Stomach (tissue), 9 donors: ENCODE measurements around the gene NUMA1. TPM values are rescaled to one million over a fixed set of nuclear protein-coding genes. Genes with fewer than 3 reads are reported as not detected.

ENCODE experiments used
- DNase-seq, 2 donors: peaks; one replicate each; pipeline versions ENCODE4 v3.0.0 to v3.0.0-alpha.2; 2013 to 2019
- H3K27ac ChIP-seq, 5 donors: fragments of 200-600 bp in 4 of 5; sonication (generic) in 4 of 5; one replicate each; pipeline ENCODE4 v1.5.1; 2013 to 2019; ENCODE audit warnings: mild to moderate bottlenecking in 1 of 5, moderate library complexity in 1 of 5
- H3K27me3 ChIP-seq, 3 donors: fragments of 200-600 bp; sonication (generic); one replicate each; pipeline ENCODE4 v1.5.1; 2017 to 2019; ENCODE audit warnings: mixed run types in 1 of 3
- H3K36me3 ChIP-seq, 4 donors: fragments of 200-600 bp; sonication (generic); 1 replicate in 3 of 4; 2 replicates in 1 of 4; pipeline ENCODE4 v1.5.1; 2016 to 2019
- H3K4me1 ChIP-seq, 4 donors: fragments of 200-600 bp; sonication (generic); one replicate each; pipeline ENCODE4 v1.5.1; 2016 to 2019
- H3K4me3 ChIP-seq, 4 donors: fragments of 200-600 bp; sonication (generic) in 3 of 4; one replicate each; pipeline ENCODE4 v1.5.1; 2016 to 2019; ENCODE audit warnings: mild to moderate bottlenecking in 1 of 4
- H3K9me3 ChIP-seq, 4 donors: fragments of 200-600 bp; sonication (generic); one replicate each; pipeline ENCODE4 v1.5.1; 2016 to 2019
- EP300 ChIP-seq: sonication (generic); formaldehyde crosslinking; IDR thresholded peaks from one replicate; pipeline ENCODE4 v1.6.1; 2017; ENCODE audit warnings: antibody characterized with exemption
- POLR2A ChIP-seq, 4 donors: fragments of 450-650 bp; IDR thresholded peaks; one replicate each; pipeline ENCODE4 v1.6.1; 2016; ENCODE audit warnings: antibody characterized with exemption in 4 of 4, control low read depth in 2 of 4, mild to moderate bottlenecking in 1 of 4, moderate library complexity in 1 of 4
- POLR2AphosphoS5 ChIP-seq, 3 donors: sonication (generic); formaldehyde crosslinking; IDR thresholded peaks; one replicate each; pipeline ENCODE4 v1.6.1; 2016; ENCODE audit warnings: antibody characterized with exemption in 3 of 3
- WGBS, 5 donors: extraction: QIAGEN DNeasy Blood & Tissue Kit in 3 of 5; methylation state at CpG; one replicate each; pipeline versions ENCODE4 v1.1.5 to v1.1.7; 2013 to 2018; 5-methylcytosine and 5-hydroxymethylcytosine counted together
- intact Hi-C: fragments of 100-400 bp; cut with DNase I; formaldehyde crosslinking; loops from one replicate; pipeline ENCODE4 v1.15.1; 2023; ENCODE audit warnings: low total_unique reads
- polyA plus RNA-seq, 3 donors: library from polyadenylated mRNA; stranded (reverse); fragments of 200-250 nt; gene quantifications; one replicate each; pipeline ENCODE4 v1.2.3, GENCODE V29; 2013
- total RNA-seq, 5 donors: library from RNA; depleted of rRNA; stranded (reverse); fragments of >200 nt; gene quantifications; one replicate each; pipeline versions ENCODE4 v1.1.0 to v1.2.3, GENCODE V29; 2014 to 2016
- TF ChIP-seq, protein P1 (sequence below), 7 experiments: fragments of 450-650 bp in 4 of 7; fragments of 200-600 bp in 3 of 7; sonication (generic) in 3 of 7; IDR thresholded peaks; one replicate each; pipeline ENCODE4 v1.5.1; 2016 to 2019; ENCODE audit warnings: antibody characterized with exemption in 7 of 7, control low read depth in 2 of 7, mild to moderate bottlenecking in 1 of 7
- donor health status: healthy with polysubstance abuse.
- donor health status: Bipolar disorder and iron deficiency.
- donor health status: healthy.

The NUMA1 gene
- total and polyA plus RNA-seq, 8 donors: 84.2 to 619 (median 182) TPM

GRCh38 chr11:72125956-72126355 lies 45.6 kb upstream of the NUMA1 start:
- no peak for DNase-seq
- no peaks in the 10 kb centered on the region for H3K36me3 ChIP-seq
- intact Hi-C loops: no loop called here
- 51 to 70% (median 54%) methylated on average over 1 of the region's 1 CpG for WGBS, 5 donors
- H3K4me1 ChIP-seq: no peaks in the 10 kb centered on the region
- no peak overlapping the region for H3K27ac ChIP-seq
- no peak overlapping the region for H3K4me3 ChIP-seq
- H3K27me3 ChIP-seq: no peaks in the 10 kb centered on the region
- TF ChIP-seq POLR2AphosphoS5 (IDR thresholded peaks at IDR 0.05): no peak
- TF ChIP-seq, protein P1, sequence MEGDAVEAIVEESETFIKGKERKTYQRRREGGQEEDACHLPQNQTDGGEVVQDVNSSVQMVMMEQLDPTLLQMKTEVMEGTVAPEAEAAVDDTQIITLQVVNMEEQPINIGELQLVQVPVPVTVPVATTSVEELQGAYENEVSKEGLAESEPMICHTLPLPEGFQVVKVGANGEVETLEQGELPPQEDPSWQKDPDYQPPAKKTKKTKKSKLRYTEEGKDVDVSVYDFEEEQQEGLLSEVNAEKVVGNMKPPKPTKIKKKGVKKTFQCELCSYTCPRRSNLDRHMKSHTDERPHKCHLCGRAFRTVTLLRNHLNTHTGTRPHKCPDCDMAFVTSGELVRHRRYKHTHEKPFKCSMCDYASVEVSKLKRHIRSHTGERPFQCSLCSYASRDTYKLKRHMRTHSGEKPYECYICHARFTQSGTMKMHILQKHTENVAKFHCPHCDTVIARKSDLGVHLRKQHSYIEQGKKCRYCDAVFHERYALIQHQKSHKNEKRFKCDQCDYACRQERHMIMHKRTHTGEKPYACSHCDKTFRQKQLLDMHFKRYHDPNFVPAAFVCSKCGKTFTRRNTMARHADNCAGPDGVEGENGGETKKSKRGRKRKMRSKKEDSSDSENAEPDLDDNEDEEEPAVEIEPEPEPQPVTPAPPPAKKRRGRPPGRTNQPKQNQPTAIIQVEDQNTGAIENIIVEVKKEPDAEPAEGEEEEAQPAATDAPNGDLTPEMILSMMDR (IDR thresholded peaks at IDR 0.05): no peak
- no peak for TF ChIP-seq POLR2A (IDR thresholded peaks at IDR 0.05)
- TF ChIP-seq EP300: no peak
- no peaks in the 10 kb centered on the region for H3K9me3 ChIP-seq

- intact Hi-C loops: no loop called here
- Histone ChIP-seq H3K36me3 (no peaks in the 10 kb centered on the region), H3K9me3 (no peaks in the 10 kb centered on the region), H3K27me3 (no peaks in the 10 kb centered on the region), H3K4me1 (no peaks in the 10 kb centered on the region), H3K27ac (no peak overlapping the region), H3K4me3 (no peak overlapping the region)
- no peak for DNase-seq
- 90 to 98% (median 94%) methylated on average over 6 of the region's 6 CpGs for WGBS, 5 donors
- TF ChIP-seq, protein P1 (IDR thresholded peaks at IDR 0.05): no peak
- no peak for TF ChIP-seq POLR2AphosphoS5 (IDR thresholded peaks at IDR 0.05)
- no peak for TF ChIP-seq POLR2A (IDR thresholded peaks at IDR 0.05)
- TF ChIP-seq EP300: no peak
Observed at GRCh38 chr11:72124046-72124445, 43.7 kb upstream of the NUMA1 start.

GRCh38 chr11:72123117-72123653 lies 42.8 kb upstream of the NUMA1 start:
- 53 to 61% (median 58%) methylated on average over 3 of the region's 3 CpGs for WGBS, 5 donors
- intact Hi-C loops: no loop called here
- no peak for DNase-seq

GRCh38 chr11:72122607-72123006 lies 42.3 kb upstream of the NUMA1 start:
- intact Hi-C loops: no loop called here
- Histone ChIP-seq H3K27me3 (peaks cover 0 to 11% (median 0%) of the 10 kb centered on the region in 3 donors), H3K4me1 (no peaks in the 10 kb centered on the region), H3K4me3 (no peak overlapping the region), H3K9me3 (no peaks in the 10 kb centered on the region), H3K27ac (no peak overlapping the region), H3K36me3 (no peaks in the 10 kb centered on the region)
- WGBS, 5 donors: 75 to 88% (median 79%) methylated on average over 1 of the region's 1 CpG
- DNase-seq: no peak
- TF ChIP-seq POLR2AphosphoS5 (IDR thresholded peaks at IDR 0.05) (no peak), EP300 (no peak), POLR2A (IDR thresholded peaks at IDR 0.05) (no peak)
- TF ChIP-seq, protein P1 (IDR thresholded peaks at IDR 0.05): no peak

More at GRCh38 chr11:72123117-72123653, 42.8 kb upstream of the NUMA1 start:
- H3K27me3 ChIP-seq: peaks cover 0 to 7% (median 0%) of the 10 kb centered on the region in 3 donors
- no peaks in the 10 kb centered on the region for H3K36me3 ChIP-seq
- TF ChIP-seq, protein P1 (IDR thresholded peaks at IDR 0.05): no peak
- TF ChIP-seq POLR2AphosphoS5 (IDR thresholded peaks at IDR 0.05) (no peak), EP300 (no peak), POLR2A (IDR thresholded peaks at IDR 0.05) (no peak)
- no peak overlapping the region for H3K27ac ChIP-seq
- H3K4me1 ChIP-seq: no peaks in the 10 kb centered on the region
- H3K9me3 ChIP-seq: no peaks in the 10 kb centered on the region
- H3K4me3 ChIP-seq: no peak overlapping the region
